ENCODE measurements around the gene CMTR1.
A peak's percentile ranks its signal among the peaks of the same experiment; 100 is the strongest.

CMTR1 gene

GRCh38 chr6:37481711-37482605 is 48.9 kb downstream of the CMTR1 start:
- TF ChIP-seq CTCF (IDR thresholded peaks at IDR 0.05), result no peak

GRCh38 chr6:37482606-37483251 is 49.7 kb downstream of the CMTR1 start:
- no peak for TF ChIP-seq CTCF (IDR thresholded peaks at IDR 0.05)

- no peak for TF ChIP-seq CTCF (IDR thresholded peaks at IDR 0.05)
Observed at GRCh38 chr6:37483252-37483901, 50.4 kb downstream of the CMTR1 start.

- TF ChIP-seq CTCF (IDR thresholded peaks at IDR 0.05), result peak; percentile 75
Observed at GRCh38 chr6:37483917-37484785, 51.1 kb downstream of the CMTR1 start.

GRCh38 chr6:37484786-37485170 is 51.8 kb downstream of the CMTR1 start:
- TF ChIP-seq CTCF (IDR thresholded peaks at IDR 0.05), result no peak

GRCh38 chr6:37485291-37485702 is 52.3 kb downstream of the CMTR1 start:
- no peak; the same call in 1 of the 2 replicates for TF ChIP-seq CTCF (IDR thresholded peaks at IDR 0.05)

All from LNCAP (cell line).